HG03135 (cell line): ENCODE results near the gene SUSD1.

Experiments used
- ATAC-seq: cut with Tn5 transposase; IDR thresholded peaks from one replicate; pipeline ENCODE4 v1.9.1; 2021; ENCODE audit warnings: mild to moderate bottlenecking, moderate library complexity; ENCODE audit not compliant: unreplicated experiment

Gene SUSD1

DNA sequence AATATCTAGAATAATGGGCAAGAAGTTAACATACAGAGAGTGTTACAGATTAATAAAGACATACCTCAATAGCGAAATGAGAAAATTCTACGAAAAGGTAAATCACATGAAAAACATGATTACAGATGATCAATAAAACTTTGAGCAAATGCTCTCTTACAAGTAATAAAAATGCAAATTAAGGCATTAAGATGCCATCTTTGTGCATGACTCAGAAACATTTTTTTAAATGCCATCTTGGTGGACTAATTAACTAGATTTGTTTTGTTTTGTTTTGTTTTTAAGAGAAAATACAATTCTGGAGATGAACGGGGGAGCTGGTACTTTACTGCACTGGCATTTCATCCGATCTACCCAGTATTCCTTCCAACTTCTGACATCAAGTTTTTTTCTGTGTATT, 130.2 kb downstream of the SUSD1 start:
- ATAC-seq = no peak

DNA sequence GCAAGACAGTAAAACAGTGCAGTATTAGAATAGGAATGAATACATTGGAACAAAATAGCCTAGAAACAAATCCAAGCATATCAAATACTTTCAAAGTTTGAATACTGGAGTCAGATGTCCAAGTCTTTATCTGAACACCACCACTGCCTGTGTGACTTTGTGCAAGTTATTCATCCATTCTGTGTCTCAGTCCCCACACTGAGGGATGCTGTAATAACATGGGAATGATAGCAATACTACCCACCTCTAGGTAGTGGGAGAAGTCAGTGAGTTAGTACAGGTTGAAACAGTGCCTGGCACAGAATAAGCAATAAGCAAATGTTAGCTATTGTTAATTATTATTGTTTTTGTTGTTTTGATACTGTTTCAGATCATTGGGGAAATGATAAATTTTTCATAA, 130.9 kb downstream of the SUSD1 start:
- ATAC-seq = no peak

DNA sequence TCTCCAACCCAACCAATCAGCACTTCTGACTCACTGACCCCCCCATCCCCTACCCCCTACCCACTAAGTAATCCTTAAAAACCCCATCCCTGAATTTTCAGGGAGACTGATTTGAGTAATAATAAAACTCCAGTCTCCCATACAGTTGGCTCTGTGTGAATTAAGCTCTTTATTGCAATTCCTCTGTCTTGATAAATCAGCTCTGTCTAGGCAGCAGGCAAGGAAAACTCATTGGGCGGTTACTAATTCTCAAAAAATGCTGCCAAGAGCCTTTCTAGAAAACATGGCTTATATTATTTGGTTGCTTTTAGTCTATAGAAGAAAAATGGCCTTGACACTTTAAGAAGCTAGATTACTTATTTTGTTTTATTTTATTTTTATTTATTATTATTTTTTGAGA, 131.7 kb downstream of the SUSD1 start:
- no peak for ATAC-seq

DNA sequence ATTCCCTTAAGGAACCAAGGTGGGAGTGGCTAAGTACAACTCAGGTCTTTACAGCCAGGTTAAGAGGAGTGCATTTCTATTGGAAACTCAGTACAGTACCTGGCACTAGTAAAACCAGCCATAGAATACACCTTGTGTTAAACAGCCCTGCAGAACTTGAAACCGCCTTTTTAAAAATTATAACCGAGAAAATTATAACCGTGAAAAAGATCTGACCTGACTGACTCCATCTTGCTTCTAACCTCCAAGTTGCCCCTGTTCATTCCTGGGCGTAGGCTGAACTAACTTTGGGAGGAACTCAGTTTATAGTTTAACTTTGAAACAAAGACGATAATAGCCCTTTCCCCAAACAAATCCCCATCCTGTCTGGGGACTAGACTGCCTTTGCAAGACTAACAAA, 132.3 kb downstream of the SUSD1 start:
- ATAC-seq = no peak

DNA sequence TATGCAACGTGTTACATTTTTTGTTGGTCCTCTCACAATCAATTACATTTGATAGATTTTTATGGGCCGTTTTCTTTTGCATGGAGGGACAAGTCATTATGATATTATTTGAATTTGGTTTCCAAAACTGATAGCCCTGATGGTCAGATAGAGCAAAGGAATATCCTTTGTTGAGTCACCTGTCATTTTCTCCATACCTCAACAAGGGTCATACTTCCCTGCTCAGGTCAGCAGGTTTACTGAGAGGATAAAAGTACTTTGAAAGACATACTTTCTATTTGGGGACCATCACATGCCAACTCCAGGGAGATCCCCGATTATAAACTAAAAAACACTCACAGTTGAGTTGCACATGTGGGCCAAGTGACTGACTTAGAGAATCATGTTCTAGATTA, 132.9 kb downstream of the SUSD1 start:
- no peak for ATAC-seq

DNA sequence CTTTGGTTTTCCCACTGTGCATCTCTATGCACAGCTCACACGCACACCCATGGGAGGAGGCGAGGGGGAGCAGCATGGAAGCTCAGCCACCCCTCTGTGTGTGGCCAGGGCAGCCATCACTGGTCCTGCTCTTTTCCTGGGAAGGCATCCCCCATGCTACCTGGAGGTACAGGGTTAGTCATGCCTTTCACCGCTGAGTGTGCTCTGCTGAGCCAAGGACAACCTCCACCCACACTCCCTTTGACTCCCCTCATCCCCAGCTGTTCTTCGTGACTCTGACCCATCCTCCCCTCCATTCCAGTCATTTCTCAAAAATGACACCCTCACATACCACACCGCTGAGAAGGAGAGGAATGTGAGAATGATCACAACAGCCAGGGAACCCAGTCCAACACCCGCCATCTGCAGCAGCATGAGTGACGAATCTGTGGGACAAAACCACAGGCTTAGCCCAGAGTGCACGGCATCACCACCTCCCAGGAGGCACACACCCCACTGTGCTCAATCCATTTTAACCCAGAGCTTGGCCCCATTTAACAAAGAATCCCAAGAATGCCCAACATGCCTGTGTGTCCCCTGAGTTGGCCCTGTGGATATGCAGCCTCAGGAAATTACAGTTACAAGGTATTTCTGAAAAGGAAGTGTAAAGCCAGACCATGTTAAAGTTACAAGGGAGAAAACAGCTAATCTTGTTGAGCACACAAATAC, 133.4 kb downstream of the SUSD1 start:
- no peak for ATAC-seq

DNA sequence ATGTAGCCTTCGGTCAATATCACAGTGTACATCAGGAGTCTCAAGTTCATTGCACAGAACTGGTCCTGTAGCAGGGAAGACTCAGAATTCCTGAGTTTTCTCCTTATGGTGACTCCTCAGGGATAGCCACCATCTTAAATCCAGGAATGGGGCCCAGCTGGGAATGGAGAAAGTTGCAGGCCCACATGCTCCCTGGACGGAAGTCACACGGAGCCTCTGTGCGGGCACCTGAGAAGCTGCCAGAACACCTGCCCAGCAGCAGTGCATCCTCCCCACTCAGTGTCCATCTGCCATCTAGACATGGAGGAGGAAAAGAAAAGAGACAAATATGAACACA, 133.9 kb downstream of the SUSD1 start:
- ATAC-seq = no peak

DNA sequence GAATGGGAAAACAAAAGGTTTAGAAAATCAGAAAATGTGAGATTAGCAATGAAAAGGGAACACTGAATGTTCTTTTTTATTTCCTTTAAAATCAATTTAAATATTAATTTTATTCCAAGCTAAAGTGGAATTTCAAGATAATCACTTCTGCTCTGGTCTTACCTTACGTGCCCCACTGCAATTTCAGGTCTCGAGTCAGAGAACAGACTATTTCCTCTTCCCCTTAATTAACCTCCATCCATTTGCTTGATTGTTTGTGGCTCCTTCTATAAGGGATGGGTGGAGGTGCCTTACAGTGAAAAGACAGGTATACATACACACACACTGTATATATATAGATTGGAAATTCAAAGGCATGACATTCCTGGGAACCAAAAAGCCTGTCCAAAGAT, 137.1 kb downstream of the SUSD1 start:
- ATAC-seq = no peak

DNA sequence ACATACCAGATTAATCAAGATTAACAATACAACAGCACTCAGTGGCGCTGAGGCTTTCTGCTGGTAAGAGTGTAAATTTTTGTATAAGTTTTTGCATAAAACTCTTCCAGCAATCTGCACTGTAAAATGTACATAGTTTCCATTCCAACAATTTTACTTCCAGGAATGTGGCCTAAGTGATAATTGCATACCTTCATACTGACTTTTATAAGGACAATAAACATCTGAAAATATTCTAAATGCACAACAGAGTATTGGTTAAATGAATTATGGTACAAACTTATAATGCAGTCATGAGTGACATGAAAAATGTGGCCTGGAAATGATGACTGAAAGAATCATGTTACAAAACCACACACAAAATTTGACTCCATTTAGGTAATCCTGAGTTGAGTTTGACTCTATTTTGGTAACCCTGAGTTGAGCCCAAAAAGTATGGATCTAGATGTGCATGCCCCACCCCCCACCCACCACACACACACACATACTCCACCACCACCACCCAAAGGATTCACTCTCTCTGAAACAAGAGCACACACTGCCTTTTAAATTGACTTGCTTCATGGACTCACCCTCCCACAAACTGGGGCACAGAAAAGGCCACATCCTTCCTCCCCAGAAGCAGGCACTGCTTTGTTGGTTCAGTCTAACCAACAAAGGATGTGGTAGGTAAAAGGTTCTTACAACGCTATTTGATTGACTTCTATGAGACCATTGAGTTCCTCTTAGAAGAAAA, 137.6 kb downstream of the SUSD1 start:
- ATAC-seq = peak; percentile 56

DNA sequence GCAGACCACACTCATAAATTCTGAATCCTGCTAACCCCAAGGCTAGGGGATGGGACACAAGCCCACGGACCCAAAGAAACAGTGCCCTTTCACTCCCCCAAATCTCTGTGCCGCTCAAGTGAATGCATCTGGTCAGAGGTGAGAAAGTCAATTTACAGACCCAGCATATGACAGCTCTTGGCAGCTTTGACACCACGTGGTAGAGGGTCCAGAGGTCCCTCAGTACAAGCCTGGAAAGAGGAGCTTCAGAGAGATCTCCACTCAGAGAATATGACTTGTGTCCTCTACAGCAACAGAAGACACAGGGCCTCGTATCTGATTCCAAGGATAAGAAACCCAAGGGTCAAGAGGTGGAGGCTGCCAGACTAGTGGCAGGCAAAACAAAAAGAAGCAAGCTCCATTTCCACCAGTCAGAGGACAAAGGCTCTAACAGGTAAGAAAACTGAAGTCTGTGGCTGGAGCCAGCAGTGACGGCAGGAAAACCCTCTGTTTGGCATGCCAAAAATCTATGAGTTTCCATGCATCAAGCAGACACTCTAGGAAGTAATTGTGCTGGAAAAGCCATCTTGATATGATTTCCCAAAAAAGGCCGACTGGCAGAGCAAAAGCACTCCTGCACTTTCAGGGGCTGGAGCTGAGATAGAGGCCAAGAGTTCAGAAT, 139.8 kb downstream of the SUSD1 start:
- no peak for ATAC-seq

DNA sequence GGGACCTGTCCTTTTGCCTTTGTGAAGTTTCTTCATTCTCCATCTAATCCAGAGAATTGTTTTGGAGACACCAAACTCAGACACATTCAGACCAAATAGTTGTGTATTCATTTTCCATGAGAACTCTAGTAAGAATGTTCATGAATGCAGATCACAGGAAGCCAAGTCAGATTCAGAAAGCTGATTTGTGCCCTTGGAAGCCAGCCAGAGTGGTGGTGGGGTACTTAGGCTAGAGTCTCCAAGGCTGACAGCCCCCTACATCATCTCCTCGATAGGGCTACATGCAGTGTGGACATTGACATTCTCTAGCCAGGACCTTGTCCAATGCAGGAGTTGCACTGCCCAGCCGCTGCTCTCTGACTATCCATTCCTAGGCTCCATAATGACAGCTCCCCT, 140.9 kb downstream of the SUSD1 start:
- ATAC-seq = no peak

DNA sequence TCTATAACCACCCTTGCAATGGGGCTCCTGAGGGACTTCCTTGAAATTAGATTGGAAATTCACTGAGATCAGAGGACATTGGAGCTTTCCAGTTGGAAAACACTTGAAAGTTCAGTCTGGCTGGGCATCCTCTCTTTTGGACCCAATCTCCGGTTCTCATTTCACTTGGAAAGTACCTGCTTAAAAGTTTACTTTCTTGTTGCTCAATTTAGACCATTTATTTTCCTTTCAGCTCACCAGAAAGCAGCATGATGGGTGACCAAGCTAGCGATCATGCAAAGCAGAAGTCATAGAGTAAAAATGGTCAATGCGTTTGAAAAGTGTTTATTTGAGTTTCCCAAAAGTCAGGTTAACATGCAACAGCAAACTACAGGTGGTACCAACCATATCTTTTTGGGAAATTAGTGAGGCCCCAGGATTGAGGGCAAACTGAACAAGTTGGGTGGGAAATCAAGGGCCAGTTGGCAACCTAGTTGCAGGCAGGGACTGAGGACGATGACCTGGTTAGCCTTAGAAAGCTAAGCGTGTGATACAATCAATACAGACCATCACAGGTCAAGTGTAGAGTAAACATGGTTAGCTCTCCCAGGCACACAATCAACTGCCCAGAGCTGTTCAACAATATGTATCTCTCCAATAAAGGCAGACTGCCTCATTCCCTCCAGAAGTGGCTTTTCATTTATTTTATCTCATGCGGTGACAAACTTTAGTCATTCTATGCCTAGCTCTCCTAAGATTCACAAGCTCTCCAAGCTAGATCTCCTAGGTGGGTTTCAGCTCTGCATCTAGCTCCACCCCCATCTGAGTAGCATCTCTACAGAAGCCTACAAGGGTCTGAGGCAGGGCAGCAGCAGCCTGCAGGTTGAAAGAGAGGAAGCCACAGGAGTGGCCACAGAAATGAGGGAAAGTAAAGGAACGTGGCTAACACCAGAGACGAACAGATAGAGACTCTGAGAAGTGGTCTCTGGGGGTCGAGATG, 141.6 kb downstream of the SUSD1 start:
- ATAC-seq = no peak

DNA sequence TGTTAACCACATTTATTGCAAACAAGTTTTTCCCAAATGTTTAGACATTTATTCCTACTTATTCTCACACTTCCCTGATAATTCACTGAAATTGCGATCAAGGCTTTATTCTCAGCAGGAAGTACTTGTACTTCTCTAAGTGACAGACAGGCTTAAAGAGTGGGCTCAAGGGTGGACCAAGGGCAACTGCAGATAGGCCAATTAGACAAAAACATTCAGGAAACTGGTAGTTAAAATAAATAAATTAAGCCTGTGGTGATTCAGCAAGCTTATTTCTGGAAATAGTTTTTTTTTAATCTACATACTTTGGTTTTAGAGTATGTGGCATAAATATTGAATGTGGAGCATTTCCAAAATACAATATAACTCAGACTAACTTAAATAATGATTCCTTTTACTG, 142.4 kb downstream of the SUSD1 start:
- no peak for ATAC-seq

DNA sequence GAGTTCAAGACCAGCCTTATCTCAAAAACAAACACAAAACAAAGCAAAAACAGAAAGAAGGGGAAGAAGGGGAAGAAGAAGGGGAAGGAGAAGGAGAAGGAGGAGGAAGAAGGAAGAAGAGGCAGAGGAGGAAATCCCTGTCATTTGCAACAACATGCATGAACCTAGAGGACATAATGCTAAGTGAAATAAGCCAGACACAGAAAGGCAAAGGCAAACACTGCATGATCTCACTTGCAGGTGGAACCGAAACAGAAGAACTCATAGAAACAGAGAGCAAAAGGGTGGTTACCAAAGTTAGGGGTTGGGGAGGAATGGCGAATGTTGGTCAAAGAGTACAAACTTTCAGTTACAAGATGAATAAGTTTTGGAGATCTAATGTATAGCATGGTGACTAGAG, 143.1 kb downstream of the SUSD1 start:
- peak; percentile 49 for ATAC-seq

DNA sequence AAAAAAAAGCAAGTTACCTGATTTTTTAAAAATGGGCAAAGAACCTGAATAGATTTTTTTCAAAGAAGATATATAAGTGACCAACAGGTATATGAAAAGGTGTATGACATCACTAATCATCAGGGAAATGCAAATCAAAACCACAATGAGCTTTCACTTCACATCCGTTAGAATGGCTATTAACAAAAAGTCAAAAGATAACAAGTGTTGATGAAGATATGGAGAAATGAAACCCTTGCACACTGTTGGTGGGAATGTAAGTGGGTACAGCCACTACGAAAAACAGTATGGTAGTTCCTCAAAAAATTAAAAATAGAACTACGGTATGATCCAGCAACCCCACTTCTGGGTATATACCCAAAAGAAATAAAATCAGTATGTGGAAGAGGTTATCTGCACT, 143.7 kb downstream of the SUSD1 start:
- no peak for ATAC-seq

DNA sequence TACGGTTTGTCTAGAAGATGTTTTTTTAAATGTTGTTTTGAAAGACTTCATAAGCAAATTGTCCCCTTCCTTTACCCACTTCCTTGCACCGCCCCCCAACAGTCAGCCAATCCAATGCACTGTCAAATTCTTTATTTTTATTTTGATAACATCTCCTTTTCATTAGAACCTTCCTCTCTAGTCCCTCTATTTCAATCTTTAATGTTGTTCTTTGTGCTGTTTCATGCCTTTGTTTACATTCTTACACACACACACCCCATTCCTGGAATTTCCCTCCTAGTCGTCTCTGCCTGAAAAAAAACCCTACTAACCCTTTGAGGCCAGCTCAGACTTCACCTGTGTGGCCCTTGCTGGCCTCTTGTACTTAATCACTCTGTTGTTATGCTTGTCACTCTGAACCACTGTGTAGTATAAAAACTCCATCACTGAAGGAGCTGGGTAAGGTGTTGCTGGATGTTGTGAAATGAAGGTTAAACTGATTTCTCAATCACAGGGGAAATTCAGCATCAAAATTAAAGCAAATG, 145.1 kb downstream of the SUSD1 start:
- no peak for ATAC-seq

DNA sequence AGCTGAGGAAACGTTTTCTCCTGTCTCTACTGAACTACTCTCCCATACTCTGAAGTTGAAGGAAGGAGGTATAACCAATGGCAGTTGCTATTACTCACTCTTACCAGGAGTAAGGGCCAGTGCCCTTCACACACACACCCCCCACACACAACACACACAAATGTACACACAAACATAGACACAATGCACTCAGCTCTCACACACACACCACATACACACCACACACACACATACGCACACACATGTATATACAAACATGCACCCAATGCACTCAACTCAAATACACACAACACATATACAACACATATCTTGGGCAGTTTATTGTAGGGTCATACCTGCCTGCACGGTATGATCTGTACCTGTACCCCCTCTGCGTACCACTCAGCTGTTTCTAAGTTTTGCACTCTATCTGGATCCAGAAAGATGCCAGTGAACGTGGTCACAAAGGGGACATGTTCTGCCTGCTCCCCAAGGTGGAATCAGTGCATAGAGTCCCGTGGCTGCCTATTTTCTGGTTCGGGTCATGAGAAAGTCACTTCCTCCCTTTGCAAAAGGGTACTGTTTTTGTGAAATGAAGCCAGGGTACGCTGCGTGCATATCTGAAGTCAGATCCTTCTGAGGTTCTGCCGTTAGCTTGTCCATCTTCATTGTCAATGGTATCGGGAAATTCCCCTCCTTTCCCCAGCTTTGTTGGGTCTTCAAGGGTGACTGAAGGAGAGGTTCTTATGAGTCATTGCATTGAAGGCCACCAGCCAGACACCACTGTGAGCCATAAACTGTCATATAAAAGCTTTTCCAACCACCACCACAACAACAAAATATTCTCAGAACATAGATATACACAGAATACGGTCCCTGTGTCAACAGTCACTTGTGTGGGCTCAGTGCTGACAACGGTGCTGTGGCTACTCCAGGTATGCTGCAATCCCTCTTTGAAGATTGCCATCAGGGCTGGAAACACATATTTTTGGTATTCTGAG, 146.6 kb downstream of the SUSD1 start:
- ATAC-seq = peak; percentile 48

DNA sequence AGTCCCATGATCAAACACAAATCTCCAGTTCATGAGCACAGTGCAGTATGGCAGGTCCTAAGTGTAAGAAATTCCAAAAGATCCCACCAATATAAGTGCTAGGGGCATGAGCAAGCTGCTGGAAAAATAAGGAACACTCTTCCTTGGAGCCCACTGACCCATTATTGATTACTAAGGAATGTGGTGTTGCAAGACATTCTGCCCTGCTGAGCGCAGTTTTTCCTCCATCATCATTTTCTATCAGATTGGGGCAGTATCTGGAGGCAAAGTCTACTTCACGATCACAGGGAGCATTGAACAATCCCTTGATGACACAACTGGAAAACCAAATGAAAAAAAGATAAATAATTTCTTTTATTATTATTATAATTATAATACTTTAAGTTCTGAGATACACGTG, 149.2 kb downstream of the SUSD1 start:
- no peak for ATAC-seq

DNA sequence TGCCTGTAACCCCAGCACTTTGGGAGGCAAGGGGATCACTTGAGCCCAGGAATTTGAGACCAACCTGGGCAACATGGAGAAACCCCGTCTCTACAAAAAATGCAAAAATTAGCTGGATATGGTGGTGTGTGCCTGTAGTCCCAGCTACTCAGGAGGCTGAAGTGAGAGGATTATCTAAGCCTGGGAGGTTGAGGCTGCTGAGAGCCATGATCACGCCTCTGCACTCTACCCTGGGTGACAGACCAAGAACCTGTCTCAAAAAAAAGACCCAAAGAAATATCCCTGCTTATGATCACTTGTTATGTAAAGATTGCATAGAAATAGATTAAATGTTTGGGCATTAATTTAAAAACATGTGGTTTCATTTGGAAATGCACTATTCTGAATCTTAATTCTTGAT, 153.4 kb downstream of the SUSD1 start:
- ATAC-seq = no peak
